CD4-positive, alpha-beta T cell treated with Interleukin-15 for 1 hour (primary cell): Measurements from ENCODE around the gene TMEM214.

Experiments used
- DNase-seq: peaks from one replicate; pipeline ENCODE4 v3.0.0-alpha.2; 2020

TMEM214 gene

GRCh38 chr2:27086090-27086723 is 53.4 kb downstream of the TMEM214 start:
- DNase-seq = peak; percentile 97

GRCh38 chr2:27086724-27087593 is 54.2 kb downstream of the TMEM214 start, which contains the start of gene KHK:
Gene KHK (plus strand): TSS chr2:27086772. CDS start chr2:27087260, 488 bp downstream.
- no peak for DNase-seq

- DNase-seq = no peak
These were observed 55.2 kb downstream of the TMEM214 start for GRCh38 chr2:27087823-27088410.

- no peak for DNase-seq
These were observed 55.9 kb downstream of the TMEM214 start for GRCh38 chr2:27088634-27089033.

- no peak for DNase-seq
These were observed 56.6 kb downstream of the TMEM214 start for GRCh38 chr2:27089111-27089954.
